Lung (tissue), 16 donors: ENCODE results near the gene ZNF408. TPM values are rescaled to one million over a fixed set of nuclear protein-coding genes. Genes with fewer than 3 reads are reported as not detected.

ENCODE experiments used
- ATAC-seq: fragments of 200-7000 bp; cut with Tn5 transposase; one replicate; pipeline ENCODE4 v1.9.1; 2020; ENCODE audit warnings: moderate number of reproducible peaks; ENCODE audit not compliant: insufficient read depth, low FRiP score
- DNase-seq, 3 donors: peaks; one replicate each; pipeline ENCODE4 v3.0.0-alpha.2; 2013 to 2017
- H3K27ac ChIP-seq, 2 donors: one replicate each; pipeline ENCODE4 v1.5.1; 2013; ENCODE audit warnings: mild to moderate bottlenecking in 2 of 2, moderate library complexity in 2 of 2, control low read depth in 1 of 2, inconsistent platforms in 1 of 2, low read depth in 1 of 2, low read length in 1 of 2
- H3K27me3 ChIP-seq, 3 donors: one replicate each; pipeline ENCODE4 v1.5.1; 2013; ENCODE audit warnings: low read length in 2 of 3; ENCODE audit not compliant: control insufficient read depth in 3 of 3, insufficient read depth in 3 of 3
- H3K36me3 ChIP-seq, 4 donors: one replicate each; pipeline ENCODE4 v1.5.1; 2013; ENCODE audit warnings: low read length in 4 of 4, mild to moderate bottlenecking in 1 of 4, moderate library complexity in 1 of 4; ENCODE audit not compliant: control insufficient read depth in 4 of 4, insufficient read depth in 4 of 4
- H3K4me1 ChIP-seq, 5 donors: one replicate each; pipeline ENCODE4 v1.5.1; 2013; ENCODE audit warnings: low read length in 5 of 5, mild to moderate bottlenecking in 2 of 5, moderate library complexity in 1 of 5; ENCODE audit not compliant: control insufficient read depth in 5 of 5, insufficient read depth in 5 of 5
- H3K4me3 ChIP-seq: one replicate; pipeline ENCODE4 v1.5.1; 2013; ENCODE audit warnings: mild to moderate bottlenecking, control low read depth, moderate library complexity
- H3K9ac ChIP-seq, 2 donors: one replicate each; pipeline ENCODE4 v1.5.1; 2013; ENCODE audit warnings: low read length in 2 of 2, control low read depth in 1 of 2; ENCODE audit not compliant: insufficient read depth in 1 of 2
- H3K9me3 ChIP-seq, 4 donors: one replicate each; pipeline ENCODE4 v1.5.1; 2013; ENCODE audit warnings: low read length in 3 of 4, mild to moderate bottlenecking in 1 of 4, moderate library complexity in 1 of 4; ENCODE audit not compliant: control insufficient read depth in 4 of 4, insufficient read depth in 3 of 4
- CTCF ChIP-seq: IDR thresholded peaks from 2 replicates; pipeline ENCODE4 v1.5.1; 2012; ENCODE audit warnings: mild to moderate bottlenecking; ENCODE audit errors: control extremely low read depth, extremely low read depth
- WGBS, 2 donors: extraction: QIAGEN DNeasy Blood & Tissue Kit; methylation state at CpG; one replicate each; pipeline ENCODE4 v1.1.7; 2013; 5-methylcytosine and 5-hydroxymethylcytosine counted together
- long read RNA-seq, 5 donors: transcript quantifications; one replicate each; lab custom pipeline, GENCODE V29; 2026
- polyA plus RNA-seq, 2 donors: library from polyadenylated mRNA; stranded (reverse); fragments of 200-250 nt; gene quantifications; one replicate each; pipeline ENCODE4 v1.2.1, GENCODE V29; 2013
- total RNA-seq, 2 donors: library from RNA; depleted of rRNA in 1 of 2; stranded (reverse); fragments of >200 nt in 1 of 2; gene quantifications; one replicate each; pipeline ENCODE4 v1.2.1, GENCODE V29; 2014 to 2021
- donor health status: control.
- donor health status: control.
- donor health status: Bipolar disorder and iron deficiency.
- donor health status: healthy.
- donor health status: DM: yes; HTN: yes; CAD: no.

Gene ZNF408
- total RNA-seq (10 to 100 TPM in 1 of 2 donors, 1 to 10 TPM in 1; 3.2 to 12.7 TPM), polyA plus RNA-seq (1 to 10 TPM; 5.8 to 7.9 TPM)
- long read RNA-seq, donor 1, transcript ZNF408-201 (5 exons, 2,442 nt): major isoform, 12 of 23 reads
- long read RNA-seq, donor 1, partial matches to known transcripts: 10 of 23 reads
- long read RNA-seq, donor 1, other reads (novel, unspliced or antisense): 0 of 23 reads
- long read RNA-seq, donor 2, partial matches to known transcripts: 5 of 9 reads
- long read RNA-seq, donor 2, other reads (novel, unspliced or antisense): 0 of 9 reads
- long read RNA-seq, donor 3, partial matches to known transcripts: 0 of 2 reads
- long read RNA-seq, donor 3, other reads (novel, unspliced or antisense): 0 of 2 reads
- long read RNA-seq, donor 4, partial matches to known transcripts: 0 of 4 reads
- long read RNA-seq, donor 4, other reads (novel, unspliced or antisense): 0 of 4 reads
- long read RNA-seq, donor 5, partial matches to known transcripts: 0 of 4 reads
- long read RNA-seq, donor 5, other reads (novel, unspliced or antisense): 0 of 4 reads

- Histone ChIP-seq H3K36me3 (peaks cover 22 to 36% (median 29%) of the 10 kb centered on the region in 4 donors), H3K27ac (peak within 1 kb of the TSS; percentile 83 to 93), H3K4me1 (peaks cover 0 to 18% (median 9%) of the 10 kb centered on the region in 5 donors), H3K27me3 (no peaks in the 10 kb centered on the region), H3K9me3 (no peaks in the 10 kb centered on the region), H3K4me3 (peak within 1 kb of the TSS; percentile 75), H3K9ac (peak within 1 kb of the TSS; percentile 58 to 84)
- no peak for TF ChIP-seq CTCF
- 0 to 1% methylated on average over 43 to 44 of the region's 44 CpGs for WGBS, 2 donors
- ATAC-seq (peak; percentile 98), DNase-seq (peak; percentile 98 to 99 (median 99))
Measured at GRCh38 chr11:46700241-46701077, at the start of gene ZNF408, which contains the start of gene ARHGAP1. Gene ZNF408, plus strand, starts transcription at chr11:46701031. Its CDS starts 17 bp downstream, at chr11:46701048. Gene ARHGAP1, minus strand, starts transcription at chr11:46700619. Its CDS starts 4,512 bp downstream, at chr11:46696107.

DNA sequence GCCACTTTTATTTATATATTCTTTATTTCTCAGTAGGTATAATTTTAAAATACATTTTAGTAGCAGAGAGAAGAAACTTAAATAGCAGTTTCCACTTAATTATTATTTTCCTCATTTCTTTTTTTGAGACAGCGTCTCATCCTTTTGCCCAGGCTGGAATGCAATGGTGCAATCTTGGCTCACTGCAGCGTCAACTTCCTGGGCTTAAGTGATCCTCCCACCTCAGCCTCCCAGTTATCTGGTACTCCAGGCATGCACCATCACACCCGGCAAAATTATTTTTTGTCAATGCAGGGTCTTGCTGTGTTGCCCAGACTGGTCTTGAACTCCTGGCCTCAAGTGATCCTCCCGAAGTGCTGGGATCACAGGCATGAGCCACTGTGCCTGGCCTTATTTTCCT, 45.2 kb upstream of the ZNF408 start:
- 85 to 86% methylated on average over 4 of the region's 4 CpGs for WGBS, 2 donors
- H3K9ac ChIP-seq: no peak overlapping the region
- no peak overlapping the region for H3K4me3 ChIP-seq
- peaks cover 0 to 5% (median 0%) of the 10 kb centered on the region in 5 donors for H3K4me1 ChIP-seq
- ATAC-seq (no peak), DNase-seq (no peak)
- peak overlapping the region in 1 of 2 donors; percentile 1 for H3K27ac ChIP-seq
- H3K27me3 ChIP-seq: no peaks in the 10 kb centered on the region
- H3K36me3 ChIP-seq: peaks cover 31 to 41% (median 36%) of the 10 kb centered on the region in 4 donors
- no peaks in the 10 kb centered on the region for H3K9me3 ChIP-seq
- no peak for TF ChIP-seq CTCF

DNA sequence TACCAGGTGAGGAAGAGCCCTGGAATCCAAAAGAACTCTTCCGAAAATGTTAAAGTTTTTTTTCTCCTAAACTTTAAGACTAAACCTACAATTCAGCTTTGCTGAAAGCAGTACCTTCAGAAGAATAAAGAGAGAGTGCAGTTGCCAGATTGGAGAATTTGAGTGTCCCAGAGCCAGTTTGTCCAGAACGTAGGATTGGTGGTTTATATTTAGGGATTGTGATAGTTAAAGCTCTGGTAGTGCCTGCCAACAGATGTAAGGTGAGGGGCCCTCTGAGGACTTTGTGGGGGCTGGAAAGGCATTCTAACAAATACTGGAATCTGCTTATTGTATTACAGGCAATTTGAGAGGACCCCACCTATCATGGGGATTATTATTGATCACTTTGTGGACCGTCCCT, 43.6 kb upstream of the ZNF408 start:
- ATAC-seq (no peak), DNase-seq (no peak)
- 91 to 92% methylated on average over 3 of the region's 3 CpGs for whole genome bisulfite sequencing, 2 donors
- Histone ChIP-seq H3K27ac (no peak overlapping the region), H3K9ac (no peak overlapping the region), H3K27me3 (no peaks in the 10 kb centered on the region), H3K4me1 (peaks cover 0 to 5% (median 0%) of the 10 kb centered on the region in 5 donors), H3K4me3 (no peak overlapping the region), H3K9me3 (no peaks in the 10 kb centered on the region), H3K36me3 (peaks cover 27 to 40% (median 31%) of the 10 kb centered on the region in 4 donors)
- no peak for TF ChIP-seq CTCF
